ENCODE results near the gene BAIAP2.
"Not testable (repeated sequence)": the region's sequence is repeated elsewhere in the genome, so short reads cannot be mapped to it uniquely, and the experiment has no call there.

The BAIAP2 gene

DNA sequence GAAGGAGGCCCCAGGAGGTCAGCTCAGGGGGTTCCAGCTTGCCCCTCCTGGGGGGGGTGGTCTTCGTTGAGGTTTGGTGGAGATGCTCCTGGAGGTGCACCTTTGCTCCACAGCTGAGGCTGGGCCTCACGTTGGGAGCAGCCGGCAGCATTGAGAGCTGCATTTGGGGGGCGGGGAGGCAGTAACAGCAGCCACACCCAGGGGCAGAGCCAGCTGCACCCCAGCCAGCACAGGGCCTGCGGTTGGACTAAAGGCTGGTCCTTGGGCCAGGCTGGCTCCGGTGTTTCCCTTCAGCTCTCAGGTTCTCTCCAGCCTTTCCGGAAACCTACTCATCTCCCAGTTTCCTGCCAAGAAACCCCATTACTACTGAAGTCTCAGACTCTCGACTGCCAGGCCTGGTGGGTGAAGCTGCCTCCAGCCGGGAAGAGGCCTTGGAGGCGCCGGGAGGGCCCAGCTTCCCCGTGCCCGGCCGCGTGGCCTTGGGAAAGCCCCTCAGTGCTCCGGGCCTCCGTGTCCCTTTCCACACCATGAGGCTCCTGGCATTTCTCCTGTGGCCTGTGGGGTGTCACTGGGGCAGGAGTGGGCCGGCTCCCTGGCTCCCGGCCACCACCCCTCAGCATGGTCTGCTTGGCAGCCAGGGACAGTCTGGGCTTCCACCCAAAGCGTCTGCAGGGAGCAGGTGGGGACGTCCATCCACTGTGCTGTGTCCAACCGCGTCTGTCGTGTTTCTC lies 14.0 kb upstream of the BAIAP2 start:
- Histone ChIP-seq H3K27ac (peak overlapping the region in 8 of 21 experiments; percentile 2 to 73 (median 32)), H3K4me3 (no peak overlapping the region)

DNA sequence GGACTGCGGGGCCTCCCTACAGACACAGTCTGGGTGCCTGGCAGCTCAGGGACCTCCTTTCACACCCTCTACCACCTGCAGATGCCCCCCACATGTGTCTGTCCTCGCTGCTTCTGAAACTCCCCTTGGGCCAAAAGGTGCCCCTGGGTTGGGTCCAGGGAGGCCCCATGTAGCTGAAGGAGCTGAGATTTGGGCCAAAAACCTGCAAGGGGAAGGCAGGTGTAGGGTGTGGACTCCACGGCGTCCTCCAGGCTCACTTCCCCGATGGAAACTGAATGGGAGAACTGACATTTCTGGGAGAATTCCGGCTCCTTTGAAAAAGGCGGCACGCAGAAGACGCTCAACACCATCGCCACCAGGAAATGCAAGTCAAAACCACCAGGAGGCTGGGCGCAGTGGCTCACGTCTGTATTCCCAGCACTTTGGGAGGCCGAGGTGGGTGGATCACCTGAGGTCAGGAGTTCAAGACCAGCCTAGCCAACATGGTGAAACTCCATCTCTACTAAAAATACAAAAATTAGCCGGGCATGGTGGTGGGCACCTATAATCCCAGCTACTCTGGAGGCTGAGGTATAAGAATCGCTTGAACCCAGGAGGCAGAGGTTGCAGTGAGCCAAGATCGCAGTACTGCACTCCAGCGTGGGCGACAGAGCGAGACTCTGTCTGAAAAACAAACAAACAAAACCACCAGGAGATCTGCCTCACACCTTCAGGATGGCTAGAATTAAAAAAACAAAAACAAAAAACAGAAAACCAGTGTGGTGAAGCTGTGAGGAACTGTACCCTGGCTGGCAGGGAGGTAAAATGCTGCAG lies 13.2 kb upstream of the BAIAP2 start:
- Histone ChIP-seq H3K27ac (peak overlapping the region in 3 of 21 experiments; percentile 2 to 56 (median 47)), H3K4me3 (no peak overlapping the region)

DNA sequence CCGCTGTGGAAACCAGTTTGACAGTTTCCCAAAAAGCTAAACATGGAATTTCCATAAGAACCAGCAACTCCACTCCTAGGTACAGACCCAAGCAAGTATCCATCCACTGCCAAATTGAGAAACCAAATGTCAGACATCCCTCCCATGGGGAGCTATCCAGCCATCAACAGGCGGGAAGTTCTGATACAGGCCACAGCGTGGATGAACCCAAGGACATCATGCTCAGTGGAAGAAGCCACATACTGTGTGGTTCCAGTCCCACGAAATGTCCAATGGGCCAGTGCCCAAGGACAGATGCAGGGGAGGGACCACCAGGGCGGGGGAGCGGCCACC lies 12.6 kb upstream of the BAIAP2 start:
- Histone ChIP-seq H3K27ac (no peak overlapping the region), H3K4me3 (no peak overlapping the region)

DNA sequence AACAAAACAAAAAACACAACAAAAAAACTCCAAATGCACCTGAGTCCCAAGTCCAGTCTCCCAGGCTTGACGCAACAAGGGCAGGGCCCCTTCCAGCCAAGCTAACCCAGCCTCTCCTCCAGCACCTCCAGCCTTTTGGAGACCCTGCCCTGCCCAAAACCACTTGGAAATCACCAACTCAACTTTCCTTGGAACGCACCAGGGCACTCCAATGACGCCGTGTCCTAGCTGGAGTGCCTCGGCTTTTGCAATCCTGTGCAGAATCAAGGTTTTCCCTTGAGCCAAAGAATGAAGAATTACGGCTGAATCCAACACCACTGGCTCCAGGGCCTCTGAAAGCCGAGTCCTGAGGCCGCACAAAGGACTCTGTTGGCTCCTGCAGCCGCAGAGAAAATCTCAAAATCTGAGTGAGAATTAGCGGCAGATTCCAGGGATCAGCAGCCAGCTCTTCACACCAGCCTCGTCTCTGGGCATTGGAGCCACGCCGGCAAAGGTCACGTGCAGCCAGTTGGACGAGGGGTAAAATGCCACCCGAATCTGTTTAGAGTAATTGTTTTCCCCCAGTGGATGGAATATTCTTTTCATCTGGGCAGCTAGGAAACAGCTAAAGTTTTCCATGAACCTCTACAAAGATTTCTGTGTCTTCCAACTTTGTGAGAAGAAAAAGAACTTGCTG lies 9.7 kb upstream of the BAIAP2 start:
- peak overlapping the region in 5 of 21 experiments; percentile 17 to 71 (median 67) for H3K27ac ChIP-seq

DNA sequence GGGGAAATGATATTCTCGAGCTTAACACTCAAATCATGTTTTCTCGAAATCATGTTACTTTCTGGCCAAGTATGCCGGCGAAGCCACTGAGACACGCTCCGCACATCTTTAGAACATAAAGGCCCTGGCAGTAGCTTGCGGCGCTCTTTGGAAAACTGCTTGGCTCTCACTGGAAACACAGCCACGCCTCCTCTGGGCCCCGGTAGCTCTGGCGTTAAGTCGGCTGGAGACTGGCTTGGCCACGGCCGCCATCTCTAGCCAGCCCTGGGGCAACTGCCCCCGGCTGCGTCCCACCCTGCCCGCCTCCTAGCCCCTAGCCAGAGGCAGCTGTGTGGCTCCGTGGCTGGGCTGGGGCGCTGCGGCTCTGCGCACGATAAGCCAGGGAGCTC lies 9.2 kb upstream of the BAIAP2 start:
- peak overlapping the region in 7 of 21 experiments; percentile 23 to 71 (median 48) for H3K27ac ChIP-seq
- no peak overlapping the region for H3K4me3 ChIP-seq

More for the DNA sequence above, 9.7 kb upstream of the BAIAP2 start:
- H3K4me3 ChIP-seq: no peak overlapping the region

DNA sequence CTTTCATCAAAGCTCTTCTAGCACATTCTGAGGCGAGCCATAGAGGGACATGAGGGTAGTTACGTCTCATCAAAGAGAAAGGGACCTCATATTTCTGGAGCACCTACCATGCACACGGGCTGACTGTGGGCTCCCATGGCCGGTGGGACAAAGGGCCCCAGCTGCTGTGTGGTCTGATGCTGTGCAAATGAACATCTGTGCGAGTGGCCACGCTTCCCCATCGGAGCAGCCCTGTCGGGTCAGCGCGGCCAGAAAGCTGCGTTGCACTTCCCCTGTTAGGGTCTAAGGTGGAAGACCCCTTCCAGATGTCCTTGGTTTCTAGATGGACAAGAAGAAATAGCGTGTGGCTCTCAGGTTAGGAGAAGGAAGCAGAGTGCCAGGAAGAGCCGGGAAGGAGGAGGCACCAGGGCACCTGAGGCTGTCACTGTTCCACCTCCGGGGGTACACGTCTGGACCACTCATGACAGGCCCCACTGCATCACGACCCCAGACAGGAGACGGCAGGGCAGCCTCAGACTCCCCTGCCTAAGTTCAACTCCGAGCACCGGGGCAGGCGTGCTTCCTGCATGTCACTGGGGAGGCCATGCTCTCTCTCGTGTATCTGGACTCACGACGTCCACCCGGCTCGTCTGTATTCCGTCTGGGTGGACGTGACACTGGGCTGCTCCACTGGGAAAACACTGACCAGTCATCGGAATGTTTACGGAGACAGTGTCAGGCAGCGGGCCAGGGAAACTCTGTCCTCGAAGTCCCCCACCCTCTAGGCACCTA lies 8.5 kb upstream of the BAIAP2 start:
- Histone ChIP-seq H3K4me3 (no peak overlapping the region), H3K27ac (peak overlapping the region in 7 of 21 experiments; percentile 23 to 71 (median 48))

DNA sequence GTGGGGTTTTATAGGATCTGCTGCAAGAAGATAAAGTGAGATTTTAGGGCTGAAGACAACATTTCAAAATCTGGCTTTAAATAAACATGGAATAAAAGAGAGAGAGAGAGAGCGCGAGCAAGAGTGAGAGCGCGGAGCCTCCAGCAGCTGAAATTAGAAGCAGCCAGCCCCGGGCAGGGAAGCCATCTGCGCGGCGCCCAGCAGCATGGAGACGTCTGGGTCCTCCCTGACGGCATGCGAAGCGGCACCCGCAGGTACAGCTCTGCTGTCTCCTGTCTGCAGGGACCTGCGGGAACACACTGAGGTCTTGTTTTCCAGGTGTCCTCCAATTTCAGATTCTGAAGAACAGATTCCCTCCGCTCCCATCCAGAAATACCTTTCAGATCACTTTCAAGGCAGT lies 7.9 kb upstream of the BAIAP2 start:
- Histone ChIP-seq H3K4me3 (no peak overlapping the region), H3K27ac (no peak overlapping the region)

DNA sequence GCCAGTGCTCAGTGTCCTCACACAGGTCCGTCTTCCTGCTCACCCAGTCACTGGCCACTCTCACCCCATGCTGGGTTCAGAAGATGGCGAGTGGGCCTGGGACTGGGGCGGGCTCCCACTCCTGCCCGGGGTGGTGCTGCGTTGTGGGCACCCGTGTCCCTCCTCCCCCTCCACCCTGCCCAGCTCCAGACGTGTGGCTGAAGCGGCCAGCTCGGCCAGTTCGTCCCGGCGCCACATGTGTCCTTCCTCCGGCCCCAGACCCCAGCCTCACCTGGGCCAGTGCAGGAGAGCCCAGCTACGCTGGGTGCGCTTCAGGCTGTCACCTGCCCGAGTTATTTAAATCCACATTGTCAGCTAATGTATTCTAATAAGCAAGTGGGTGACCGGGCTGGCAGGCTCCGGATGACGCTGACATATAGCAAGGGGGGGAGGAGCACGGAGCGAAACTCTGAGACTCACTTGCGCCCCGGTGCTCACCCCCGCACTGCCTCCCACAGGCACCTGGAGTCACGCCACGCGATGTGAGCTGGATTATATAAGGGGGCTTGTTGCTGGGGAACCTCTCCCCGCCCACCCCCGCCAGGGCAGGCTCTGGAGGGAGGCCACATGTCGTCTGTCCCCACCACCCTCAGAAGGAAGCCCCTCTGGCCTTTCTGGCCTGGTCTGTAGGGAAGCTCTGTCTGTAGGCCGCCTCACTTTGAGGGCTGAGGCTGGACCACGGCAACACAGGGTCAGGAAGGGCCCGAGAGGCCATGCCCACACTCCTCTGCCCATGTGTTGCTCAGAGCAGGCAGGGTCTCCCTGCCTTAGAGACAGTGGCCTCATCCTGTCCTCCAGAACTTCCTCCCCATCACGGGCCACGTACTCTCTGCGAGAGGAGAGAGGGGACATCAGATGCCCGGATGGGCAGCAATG lies 7.1 kb upstream of the BAIAP2 start:
- Histone ChIP-seq H3K4me3 (no peak overlapping the region), H3K27ac (no peak overlapping the region)

DNA sequence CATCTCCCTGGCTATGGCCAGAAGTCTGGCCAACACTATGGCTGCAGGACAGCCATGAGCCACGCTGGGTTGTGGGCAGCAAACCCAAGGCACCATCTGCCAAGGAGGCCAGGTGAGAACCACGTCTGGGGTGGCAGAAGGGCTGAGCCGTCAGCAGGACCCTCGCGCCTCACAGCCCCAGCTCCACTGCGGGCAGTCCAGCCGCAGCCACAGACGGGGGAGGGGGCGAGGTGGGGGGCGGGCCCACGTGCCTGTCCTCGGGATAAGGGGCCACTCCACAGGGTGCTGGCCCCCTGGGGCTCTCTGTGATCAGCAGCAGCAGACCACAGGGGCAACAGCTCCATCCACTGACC lies 6.5 kb upstream of the BAIAP2 start:
- Histone ChIP-seq H3K4me3 (no peak overlapping the region), H3K27ac (no peak overlapping the region)

DNA sequence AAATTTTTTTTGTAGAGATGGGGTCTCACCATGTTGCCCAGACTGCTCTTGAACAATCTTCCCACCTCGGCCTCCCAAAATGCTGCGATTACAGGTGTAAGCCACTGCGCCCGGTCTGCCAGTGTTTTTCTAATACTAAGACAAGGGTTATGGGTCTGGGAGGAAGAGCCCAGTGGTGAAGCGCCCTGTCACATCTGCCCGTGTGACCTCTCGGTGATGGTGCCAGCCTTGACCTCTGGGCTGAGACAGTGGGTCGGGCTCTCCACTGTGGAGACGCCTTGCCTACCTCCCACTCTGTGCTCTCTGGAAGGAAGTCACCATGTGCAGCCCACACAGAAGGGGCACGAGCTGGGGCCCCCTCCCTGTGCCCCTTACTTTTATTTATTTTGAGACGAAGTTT lies 5.1 kb upstream of the BAIAP2 start:
- H3K4me3 ChIP-seq: no peak overlapping the region
- no peak overlapping the region for H3K27ac ChIP-seq

DNA sequence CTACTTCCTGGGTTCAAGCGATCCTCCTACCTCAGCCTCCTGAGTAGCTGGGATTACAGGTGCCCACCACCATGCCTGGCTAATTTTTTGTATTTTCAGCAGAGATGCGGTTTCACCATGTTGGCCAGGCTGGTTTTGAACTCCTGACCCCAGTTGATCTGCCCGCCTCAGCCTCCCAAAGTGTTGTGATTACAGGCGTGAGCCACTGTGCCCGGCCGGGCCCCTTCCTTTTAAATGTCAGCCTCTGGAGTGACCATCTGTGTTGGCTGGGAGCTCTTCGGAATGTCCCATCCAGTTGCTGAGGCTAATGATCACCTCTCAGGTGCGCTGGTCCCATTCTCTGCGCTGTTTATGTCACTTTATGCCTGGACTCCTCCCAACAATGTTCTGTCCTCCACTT lies 4.6 kb upstream of the BAIAP2 start:
- not testable (repeated sequence) for H3K27ac ChIP-seq, H3K4me3 ChIP-seq

DNA sequence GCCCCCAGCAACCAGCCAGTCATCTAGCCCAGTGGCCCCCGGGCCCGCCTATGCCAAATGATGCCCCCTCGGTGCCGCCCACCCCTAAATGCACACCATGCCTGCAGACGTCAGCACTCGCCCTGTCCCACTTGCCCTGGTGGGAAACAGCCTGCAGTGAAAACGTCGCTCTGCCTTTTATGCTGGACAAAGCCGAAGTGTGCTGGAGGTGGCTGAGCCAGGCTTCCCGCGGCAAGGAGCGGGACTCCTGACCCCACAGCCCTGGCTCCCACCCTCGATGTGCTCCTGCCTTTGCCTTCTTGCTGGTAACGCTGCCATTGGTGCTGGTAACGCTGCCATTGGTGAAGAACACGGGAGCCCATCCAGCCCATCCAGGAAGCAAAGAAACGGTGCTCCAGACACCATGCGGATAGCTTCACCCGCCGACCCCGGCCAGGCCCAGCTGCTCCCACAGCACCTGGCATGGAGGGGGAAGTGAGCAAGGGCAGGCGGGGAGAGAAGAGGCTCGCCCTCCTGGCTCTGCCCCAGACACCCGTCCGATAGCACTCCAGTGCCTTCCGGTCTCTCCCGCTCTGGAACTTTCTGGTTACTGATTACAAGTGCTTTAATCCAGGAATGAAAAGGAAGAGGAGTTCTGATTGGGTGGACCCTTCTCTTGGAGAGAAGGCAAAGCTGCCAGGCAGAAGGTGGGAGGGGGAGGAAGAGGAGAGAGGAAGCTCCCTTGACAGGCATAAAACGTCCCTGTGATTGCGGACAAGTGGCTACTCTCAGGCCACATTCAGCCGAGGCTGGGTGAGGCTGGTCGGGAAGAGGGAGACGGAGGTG lies 4.0 kb upstream of the BAIAP2 start:
- Histone ChIP-seq H3K27ac (no peak overlapping the region), H3K4me3 (no peak overlapping the region)

DNA sequence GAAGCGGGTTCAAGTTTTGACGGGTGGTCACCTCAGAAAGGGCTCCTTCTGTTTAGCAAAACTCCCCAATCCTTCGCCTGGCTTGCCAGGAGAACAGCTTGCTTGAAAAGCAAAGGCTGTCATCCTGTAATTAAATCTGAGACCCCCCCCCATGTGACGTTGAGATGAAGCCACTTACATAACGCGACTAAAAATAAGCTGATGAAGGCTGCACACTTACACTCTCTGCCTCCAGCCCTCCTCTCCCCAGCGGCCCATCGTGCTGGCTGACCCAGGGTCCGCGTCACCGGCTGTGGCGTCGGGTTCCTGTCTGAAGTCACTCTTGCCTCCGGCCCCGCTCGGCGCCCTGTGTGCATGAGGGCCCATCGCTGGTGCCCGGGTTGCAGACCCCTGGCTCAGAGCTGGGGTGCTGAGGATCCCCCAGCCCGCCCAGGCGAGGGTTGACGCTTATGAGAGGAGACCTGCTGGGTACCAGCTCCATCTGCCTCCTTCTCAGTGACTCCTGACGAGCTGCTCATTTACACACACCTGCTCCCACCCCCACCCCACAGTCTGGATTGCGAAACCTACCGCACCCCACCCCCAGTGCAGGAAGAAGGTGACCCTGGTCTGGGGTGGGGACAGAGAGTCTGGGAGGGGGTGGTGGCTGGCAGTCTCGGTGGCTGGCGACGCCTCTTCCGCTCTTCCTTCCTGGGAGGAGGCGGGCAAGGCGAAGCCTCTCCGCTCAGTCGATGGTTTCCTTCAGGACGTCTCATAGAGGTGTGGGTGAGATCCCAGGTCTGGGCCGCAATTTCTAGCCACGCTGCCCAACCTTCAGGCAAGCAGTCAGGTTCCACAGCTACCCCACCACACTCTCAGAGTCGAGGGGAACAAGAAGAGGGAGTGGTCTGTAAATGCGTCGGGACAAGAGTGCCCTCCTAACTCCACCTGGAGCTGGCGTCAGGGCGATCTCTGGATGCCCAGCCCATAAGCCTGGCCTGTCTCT lies 3.1 kb upstream of the BAIAP2 start:
- H3K4me3 ChIP-seq: no peak overlapping the region
- H3K27ac ChIP-seq: no peak overlapping the region

DNA sequence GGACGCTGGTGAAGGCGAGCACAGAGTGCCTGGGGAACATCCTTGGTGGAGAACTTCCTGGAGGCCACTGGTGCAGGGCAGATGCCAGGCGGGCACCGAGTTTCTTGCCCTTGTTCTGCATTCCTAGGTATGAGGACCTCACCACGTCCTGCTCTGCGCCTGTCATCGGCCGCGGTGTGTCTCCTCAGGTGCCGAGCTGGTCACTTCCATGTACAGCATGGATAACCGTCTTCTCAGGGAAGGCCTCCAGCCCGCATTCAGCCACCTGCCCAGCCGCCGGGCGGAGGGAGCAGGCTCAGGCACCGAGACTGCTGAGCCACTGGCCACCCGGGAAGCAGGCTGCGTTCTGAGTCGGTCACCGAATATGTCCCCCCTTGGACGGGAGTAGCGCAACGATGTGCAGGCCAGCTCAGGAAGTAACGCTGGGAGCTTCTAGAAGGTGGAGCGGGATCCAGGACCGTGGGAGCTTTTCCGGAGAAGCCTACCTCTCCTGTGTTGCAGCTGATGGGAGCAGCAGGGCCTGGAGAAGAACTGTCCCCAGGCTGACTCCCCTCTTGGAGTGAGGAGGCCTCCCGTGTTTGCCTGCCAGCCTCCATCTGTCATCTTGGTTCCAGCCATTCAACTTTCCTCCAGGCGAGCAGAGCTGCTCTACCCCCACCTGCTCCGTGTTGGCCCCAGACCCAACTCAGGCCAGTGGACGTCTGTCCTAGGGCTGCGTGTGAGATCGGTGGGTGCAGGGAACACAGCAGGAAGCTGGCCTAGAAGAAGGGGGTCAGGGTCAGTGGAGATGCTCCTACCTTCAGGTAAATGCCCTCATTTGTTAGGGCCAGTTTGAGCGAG lies 2.1 kb upstream of the BAIAP2 start:
- Histone ChIP-seq H3K27ac (no peak overlapping the region), H3K4me3 (no peak overlapping the region)

DNA sequence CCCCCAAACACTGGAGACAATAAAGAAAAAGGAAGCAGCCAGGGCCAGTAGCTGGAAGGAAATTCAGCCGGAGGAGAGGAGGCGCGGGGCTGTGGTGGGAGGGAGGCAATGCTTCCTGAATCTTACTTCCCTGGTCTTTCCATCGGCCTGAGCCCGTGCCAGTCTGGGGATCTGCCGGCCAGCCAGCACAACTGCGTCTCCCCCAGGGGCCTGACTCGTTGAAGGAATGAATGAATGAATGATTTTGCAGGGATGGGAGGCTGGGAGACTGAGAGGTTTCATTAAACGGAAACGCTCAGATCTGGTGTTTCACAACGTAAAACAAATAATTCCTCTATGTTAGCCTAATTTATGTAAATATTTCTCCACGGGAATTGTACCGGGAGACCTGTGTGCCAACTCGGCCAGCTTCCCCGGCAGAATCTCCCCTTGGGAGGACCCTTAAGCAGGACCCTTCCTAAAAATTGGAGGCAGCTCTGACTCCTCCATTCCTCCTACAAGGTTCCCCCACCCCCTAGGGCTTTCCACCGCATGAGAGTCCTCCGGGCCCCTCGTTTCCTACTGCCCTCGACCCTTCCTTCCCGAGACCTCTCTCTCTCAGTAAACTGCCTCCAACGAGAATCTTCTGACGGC lies 1.3 kb upstream of the BAIAP2 start:
- H3K27ac ChIP-seq: peak overlapping the region in 11 of 21 experiments; percentile 8 to 75 (median 60)
- peak overlapping the region; percentile 32 to 77 (median 61) for H3K4me3 ChIP-seq
